NCI-H748 treated with DMSO at 0.1 percent for 48 hours (cell line): ENCODE data around the gene COX6B1.
"Not testable (repeated sequence)": the region's sequence is repeated elsewhere in the genome, so short reads cannot be mapped to it uniquely, and the experiment has no call there.

Experiments used
- DNase-seq: peaks from one replicate; lab custom pipeline; 2025; lab: John Stamatoyannopoulos, UW

Gene COX6B1

DNA sequence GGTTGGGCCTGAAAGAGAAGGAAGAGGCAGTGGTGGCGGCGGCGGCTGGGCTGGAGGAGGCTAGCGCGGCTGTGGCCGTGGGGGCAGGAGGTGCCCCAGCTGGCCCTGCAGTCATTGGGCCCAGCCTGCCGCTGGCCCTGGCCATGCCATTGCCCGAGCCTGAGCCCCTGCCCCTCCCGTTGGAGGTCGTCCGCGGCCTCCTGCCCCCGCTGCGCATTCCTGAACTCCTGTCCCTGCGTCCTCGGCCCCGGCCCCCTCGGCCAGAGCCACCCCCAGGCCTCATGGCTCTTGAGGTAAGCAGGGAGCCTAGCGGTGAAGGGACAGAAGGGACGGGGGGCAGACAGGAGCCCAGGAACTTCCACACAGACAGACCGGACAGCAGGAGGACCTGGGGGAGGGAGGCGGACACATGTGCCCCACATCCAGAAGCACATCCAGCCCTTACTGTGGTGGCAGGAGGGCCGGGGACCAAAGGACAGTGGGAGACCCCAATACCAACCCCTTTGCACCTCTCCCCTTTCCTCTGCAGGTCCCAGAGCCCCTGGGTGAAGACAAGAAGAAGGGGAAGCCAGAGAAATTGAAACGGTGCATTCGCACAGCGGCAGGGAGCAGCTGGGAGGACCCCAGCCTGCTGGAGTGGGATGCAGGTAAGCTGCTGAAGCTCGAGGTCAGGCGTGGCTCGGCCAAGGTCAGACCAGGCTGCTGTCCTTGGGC is 14.2 kb upstream of the COX6B1 start:
- no peak for DNase-seq

GRCh38 chr19:35636651-35637050 is 11.5 kb upstream of the COX6B1 start:
- no peak for DNase-seq

DNA sequence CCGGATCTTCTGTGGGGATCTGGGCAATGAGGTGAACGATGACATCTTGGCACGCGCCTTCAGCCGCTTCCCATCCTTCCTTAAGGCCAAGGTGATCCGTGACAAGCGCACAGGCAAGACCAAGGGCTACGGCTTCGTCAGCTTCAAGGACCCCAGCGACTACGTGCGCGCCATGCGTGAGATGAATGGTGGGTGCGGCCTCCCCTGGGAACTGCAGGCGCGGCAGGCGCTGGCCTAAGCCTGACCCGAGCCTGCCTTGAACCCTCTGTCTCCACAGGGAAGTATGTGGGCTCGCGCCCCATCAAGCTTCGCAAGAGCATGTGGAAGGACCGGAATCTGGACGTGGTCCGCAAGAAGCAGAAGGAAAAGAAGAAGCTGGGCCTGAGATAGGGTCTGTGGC is 11.0 kb upstream of the COX6B1 start:
- no peak for DNase-seq

- no peak for DNase-seq
Measured at GRCh38 chr19:35639321-35639639, 8.8 kb upstream of the COX6B1 start.

GRCh38 chr19:35639863-35640262 is 8.3 kb upstream of the COX6B1 start:
- DNase-seq: no peak

- no peak for DNase-seq
Measured at GRCh38 chr19:35641515-35642151, 6.5 kb upstream of the COX6B1 start, which contains the start of gene ETV2. Gene ETV2, plus strand, starts transcription at chr19:35641745. Its CDS starts 716 bp downstream, at chr19:35642461.

DNA sequence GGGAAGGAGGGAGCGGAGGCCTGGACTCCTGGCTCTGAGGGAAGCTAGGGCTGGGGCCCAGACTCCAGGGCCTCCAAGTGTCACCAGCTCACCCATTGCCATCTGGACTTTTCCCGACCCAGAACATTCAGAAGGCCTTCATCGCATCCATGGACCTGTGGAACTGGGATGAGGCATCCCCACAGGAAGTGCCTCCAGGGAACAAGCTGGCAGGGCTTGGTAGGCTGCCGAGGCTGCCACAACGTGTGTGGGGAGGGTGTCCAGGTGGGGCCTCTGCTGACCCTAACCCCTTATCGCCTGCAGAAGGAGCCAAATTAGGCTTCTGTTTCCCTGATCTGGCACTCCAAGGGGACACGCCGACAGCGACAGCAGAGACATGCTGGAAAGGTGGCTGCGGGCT is 5.8 kb upstream of the COX6B1 start:
- no peak for DNase-seq

DNA sequence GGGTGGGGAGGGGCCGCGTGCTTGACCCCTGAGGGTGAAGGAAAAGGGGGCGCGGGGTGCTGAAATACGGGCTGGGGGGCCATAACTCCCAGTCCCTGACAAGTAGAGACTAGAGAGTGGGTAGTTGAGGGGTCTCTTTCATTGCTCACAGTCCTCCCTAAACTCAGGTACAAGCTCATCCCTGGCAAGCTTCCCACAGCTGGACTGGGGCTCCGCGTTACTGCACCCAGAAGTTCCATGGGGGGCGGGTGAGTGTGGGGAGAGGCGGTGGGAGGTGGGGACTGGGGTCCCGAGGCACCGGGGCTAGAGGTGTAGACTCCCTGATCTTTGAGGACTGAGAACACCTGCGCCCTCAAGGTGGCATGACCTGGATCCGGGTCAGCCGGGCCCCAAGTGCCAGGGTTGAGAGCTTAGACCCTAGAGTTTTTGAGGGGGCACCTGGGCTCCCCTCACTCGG is 5.3 kb upstream of the COX6B1 start:
- DNase-seq: no peak

DNA sequence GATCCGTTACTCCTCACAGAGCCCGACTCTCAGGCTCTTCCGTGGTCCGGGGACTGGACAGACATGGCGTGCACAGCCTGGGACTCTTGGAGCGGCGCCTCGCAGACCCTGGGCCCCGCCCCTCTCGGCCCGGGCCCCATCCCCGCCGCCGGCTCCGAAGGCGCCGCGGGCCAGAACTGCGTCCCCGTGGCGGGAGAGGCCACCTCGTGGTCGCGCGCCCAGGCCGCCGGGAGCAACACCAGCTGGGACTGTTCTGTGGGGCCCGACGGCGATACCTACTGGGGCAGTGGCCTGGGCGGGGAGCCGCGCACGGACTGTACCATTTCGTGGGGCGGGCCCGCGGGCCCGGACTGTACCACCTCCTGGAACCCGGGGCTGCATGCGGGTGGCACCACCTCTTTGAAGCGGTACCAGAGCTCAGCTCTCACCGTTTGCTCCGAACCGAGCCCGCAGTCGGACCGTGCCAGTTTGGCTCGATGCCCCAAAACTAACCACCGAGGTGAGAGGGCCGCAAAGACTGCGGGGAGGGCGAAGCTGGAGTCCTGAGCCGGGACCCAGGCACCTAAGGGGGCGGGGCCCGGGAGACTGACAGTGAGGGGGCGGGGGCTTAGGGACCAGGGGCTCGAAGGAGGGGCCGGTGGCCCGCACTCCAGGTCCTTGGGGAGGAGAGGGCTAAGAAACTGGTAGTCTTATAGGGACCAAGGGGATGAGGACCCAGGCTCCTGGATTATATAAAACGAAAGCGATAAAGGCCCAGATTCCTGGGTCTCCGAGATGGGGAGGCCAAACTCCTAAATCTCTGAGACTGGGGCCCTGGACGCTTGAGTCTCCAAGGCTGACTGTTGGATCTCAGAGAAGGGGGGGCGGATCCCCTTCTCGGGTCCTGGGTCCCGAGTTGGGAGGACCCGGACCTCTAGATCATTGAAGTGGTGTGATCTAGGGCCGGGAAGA is 4.6 kb upstream of the COX6B1 start:
- peak; percentile 69 for DNase-seq

DNA sequence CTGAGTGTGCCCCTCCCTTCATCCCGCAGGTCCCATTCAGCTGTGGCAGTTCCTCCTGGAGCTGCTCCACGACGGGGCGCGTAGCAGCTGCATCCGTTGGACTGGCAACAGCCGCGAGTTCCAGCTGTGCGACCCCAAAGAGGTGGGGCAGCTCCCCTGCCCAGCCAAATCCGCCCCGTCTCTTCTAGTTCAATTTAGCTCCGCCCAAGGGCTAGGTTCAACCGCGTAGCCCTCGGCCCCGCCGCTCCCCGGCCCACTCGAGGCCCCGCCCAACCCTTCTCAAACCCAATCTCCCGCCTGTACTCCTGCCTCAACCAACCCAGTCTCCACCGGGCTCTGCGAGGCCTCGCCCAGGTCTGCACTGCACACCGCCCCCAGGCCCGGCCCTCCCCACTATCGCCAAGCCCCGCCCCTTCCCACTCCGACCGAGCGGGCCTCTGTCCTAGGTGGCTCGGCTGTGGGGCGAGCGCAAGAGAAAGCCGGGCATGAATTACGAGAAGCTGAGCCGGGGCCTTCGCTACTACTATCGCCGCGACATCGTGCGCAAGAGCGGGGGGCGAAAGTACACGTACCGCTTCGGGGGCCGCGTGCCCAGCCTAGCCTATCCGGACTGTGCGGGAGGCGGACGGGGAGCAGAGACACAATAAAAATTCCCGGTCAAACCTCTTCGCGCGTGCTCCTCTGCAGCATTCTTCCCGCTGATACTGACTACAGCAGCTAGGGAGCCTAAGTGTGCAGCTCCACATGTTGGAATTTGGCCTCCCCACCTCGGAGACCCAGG is 3.7 kb upstream of the COX6B1 start:
- DNase-seq: peak; percentile 96

DNA sequence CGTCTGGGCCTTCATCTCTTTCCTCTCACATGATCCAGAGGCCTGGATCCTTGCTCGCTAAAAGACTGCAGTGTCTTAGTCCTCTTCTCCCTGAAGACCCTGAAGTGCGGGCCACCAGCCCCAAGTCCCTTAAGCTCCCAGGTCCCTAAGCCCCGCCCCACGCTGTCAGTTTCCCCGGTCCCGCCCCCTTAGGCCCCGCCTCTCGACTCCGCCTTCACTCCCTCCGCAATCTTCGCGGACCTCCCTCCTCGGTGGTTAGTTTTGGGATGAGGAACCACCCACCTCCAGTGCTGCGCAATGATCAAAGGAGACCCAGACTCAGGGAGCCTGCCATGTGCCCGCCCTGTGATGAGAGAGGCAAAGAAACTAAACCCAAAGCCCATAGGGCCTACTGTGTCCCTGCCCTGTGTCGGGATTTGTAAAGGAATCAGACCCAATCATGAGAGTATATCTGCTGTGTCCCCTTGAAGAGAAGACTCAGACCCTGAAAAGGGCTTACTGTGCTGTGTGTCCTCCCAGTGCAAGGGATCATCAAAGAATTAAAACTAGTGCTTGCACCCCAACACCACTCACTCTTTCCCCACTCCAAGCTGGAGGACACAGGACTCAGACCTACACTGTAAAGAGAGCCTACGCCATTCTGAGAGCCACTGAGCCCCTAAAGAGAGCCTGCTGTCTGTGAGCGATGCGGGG is 3.0 kb upstream of the COX6B1 start:
- DNase-seq: peak; percentile 68

DNA sequence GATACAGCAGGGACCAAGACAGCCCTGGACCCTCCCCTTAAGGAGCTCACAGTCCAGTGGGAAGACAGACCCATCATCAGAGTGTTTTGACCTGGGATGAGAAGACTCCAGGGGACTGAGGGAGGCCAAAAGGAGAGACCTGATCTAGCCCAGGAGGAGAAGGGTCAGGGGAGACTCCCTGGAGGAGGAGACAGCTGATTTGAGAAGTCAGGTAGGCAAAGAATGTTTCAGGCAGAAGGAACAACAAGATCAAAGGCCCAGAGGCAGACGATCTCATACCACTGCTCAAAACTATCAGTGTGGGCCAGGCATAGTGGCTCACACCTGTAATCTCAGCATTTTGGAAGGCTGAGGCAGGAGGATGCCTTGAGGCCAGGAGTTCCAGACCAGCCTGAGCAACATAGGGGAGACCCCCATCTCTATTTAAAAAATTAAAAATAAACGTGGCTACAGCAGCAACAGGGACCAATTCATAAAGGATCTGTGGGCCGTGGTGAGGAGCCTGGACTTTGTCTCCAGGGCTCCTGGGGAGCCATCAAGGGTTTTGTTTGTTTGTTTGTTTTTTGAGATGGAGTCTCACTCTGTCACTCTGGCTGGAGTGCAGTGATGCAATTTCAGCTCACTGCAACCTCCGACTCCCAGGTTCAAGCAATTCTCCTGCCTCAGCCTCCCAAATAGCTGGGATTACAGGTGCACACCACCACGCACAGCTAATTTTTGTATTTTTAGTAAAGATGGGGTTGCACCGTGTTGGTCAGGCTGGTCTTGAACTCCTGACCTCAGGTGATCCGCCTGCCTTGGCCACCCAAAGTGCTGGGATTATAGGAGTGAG is 2.2 kb upstream of the COX6B1 start:
- no peak for DNase-seq

- no peak for DNase-seq
Measured at GRCh38 chr19:35650581-35650980, 2.5 kb downstream of the COX6B1 start.

- DNase-seq: not testable (repeated sequence)
Measured at GRCh38 chr19:35654828-35655227, 6.7 kb downstream of the COX6B1 start.

- no peak for DNase-seq
Measured at GRCh38 chr19:35655600-35655999, 7.5 kb downstream of the COX6B1 start.

GRCh38 chr19:35656700-35657099 is 8.6 kb downstream of the COX6B1 start:
- DNase-seq: no peak

DNA sequence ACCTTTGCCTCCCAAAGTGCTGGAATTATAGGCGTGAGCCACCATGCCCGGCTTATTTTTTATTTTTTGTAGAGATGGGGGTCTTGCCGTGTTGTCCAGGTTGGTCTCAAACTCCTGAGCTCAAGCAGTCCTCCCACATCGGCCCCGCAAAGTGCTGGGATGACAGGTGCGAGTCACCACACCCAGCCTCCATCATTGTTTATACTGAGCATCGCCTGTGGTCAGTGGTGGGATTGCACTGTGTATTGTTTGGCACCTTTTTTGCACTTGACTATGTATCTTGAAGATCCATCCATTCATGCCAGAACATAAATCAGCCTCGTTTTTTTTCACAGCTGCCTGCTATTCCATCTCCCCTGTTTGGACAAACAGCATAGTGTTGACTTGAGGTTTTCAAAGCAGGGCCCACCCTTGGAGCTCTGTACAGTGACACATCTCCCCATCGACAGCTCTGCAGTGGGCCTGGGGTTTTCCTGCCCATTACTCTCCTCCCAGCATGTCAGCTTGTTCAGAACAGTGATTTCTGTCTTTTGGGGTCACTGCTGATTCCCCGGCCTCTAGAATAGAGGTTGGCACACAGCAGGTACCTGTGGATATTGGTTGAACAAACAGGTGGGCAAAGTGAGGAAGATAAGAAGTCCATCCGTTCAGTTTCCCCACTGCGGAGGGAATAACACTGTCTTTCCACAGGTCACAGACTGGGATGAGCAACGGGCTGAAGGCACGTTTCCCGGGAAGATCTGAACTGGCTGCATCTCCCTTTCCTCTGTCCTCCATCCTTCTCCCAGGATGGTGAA is 10.0 kb downstream of the COX6B1 start:
- DNase-seq: no peak

DNA sequence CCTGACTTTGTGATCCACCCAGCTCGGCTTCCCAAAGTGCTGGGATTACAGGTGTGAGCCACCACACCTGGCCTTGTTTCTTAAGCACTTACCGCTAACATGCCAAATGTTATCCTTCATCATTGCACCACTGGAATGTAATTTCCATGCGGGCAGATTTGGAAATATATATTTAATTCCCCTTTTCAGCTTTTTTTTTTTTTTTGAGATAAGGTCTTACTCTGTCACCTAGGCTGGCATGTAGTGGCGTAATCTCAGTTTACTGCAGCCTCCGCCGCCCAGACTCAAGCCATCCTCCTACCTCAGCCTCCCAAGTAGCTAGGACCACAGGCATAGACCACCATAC is 13.8 kb downstream of the COX6B1 start:
- DNase-seq: no peak

- no peak for DNase-seq
Measured at GRCh38 chr19:35663981-35664380, 15.9 kb downstream of the COX6B1 start.

- no peak for DNase-seq
Measured at GRCh38 chr19:35665157-35665556, 17.0 kb downstream of the COX6B1 start.
